GM21619 (cell line): Measurements from ENCODE around the gene TBC1D9B.

Experiments used
- ATAC-seq: cut with Tn5 transposase; IDR thresholded peaks from one replicate; pipeline ENCODE4 v1.9.1; 2021; ENCODE audit not compliant: unreplicated experiment

Gene TBC1D9B

GRCh38 chr5:179870952-179871351 is 36.7 kb downstream of the TBC1D9B start:
- ATAC-seq: no peak

- ATAC-seq: no peak
Observed at GRCh38 chr5:179870403-179870903, 37.2 kb downstream of the TBC1D9B start.

GRCh38 chr5:179869641-179870402 is 37.9 kb downstream of the TBC1D9B start:
- ATAC-seq: no peak

GRCh38 chr5:179869101-179869500 is 38.6 kb downstream of the TBC1D9B start:
- no peak for ATAC-seq

GRCh38 chr5:179868541-179868940 is 39.2 kb downstream of the TBC1D9B start:
- no peak for ATAC-seq

- ATAC-seq: no peak
Observed at GRCh38 chr5:179867476-179867875, 40.2 kb downstream of the TBC1D9B start.

GRCh38 chr5:179867079-179867465 is 40.6 kb downstream of the TBC1D9B start:
- no peak for ATAC-seq

- ATAC-seq: no peak
Observed at GRCh38 chr5:179866241-179867078, 41.2 kb downstream of the TBC1D9B start.

- ATAC-seq: no peak
Observed at GRCh38 chr5:179865491-179866240, 42.0 kb downstream of the TBC1D9B start.

- no peak for ATAC-seq
Observed at GRCh38 chr5:179864686-179865085, 43.0 kb downstream of the TBC1D9B start.

- ATAC-seq: no peak
Observed at GRCh38 chr5:179863449-179864085, 44.1 kb downstream of the TBC1D9B start.

- no peak for ATAC-seq
Observed at GRCh38 chr5:179862891-179863290, 44.8 kb downstream of the TBC1D9B start.

GRCh38 chr5:179862296-179862695 is 45.4 kb downstream of the TBC1D9B start:
- no peak for ATAC-seq

GRCh38 chr5:179860301-179860700 is 47.4 kb downstream of the TBC1D9B start:
- ATAC-seq: no peak

- peak; percentile 96 for ATAC-seq
Observed at GRCh38 chr5:179858586-179859427, 48.9 kb downstream of the TBC1D9B start, which contains the start of gene MRNIP. TSS of gene MRNIP (minus strand) at chr5:179858817. CDS start at chr5:179858796, 21 bp downstream.

- ATAC-seq: peak; percentile 44
Observed at GRCh38 chr5:179858241-179858585, 49.5 kb downstream of the TBC1D9B start.

GRCh38 chr5:179854356-179854755 is 53.3 kb downstream of the TBC1D9B start:
- no peak for ATAC-seq

GRCh38 chr5:179852993-179853547 is 54.6 kb downstream of the TBC1D9B start:
- ATAC-seq: peak; percentile 85

GRCh38 chr5:179841621-179842020 is 66.1 kb downstream of the TBC1D9B start:
- no peak for ATAC-seq

- ATAC-seq: no peak
Observed at GRCh38 chr5:179840766-179841165, 66.9 kb downstream of the TBC1D9B start.
